Loucy (cell line): ENCODE data around the gene IRF2.

Experiments used
- H2AFZ ChIP-seq: fragments of 200-600 bp; sonication (generic); 2 replicates; pipeline ENCODE4 v1.6.0; 2016; ENCODE audit warnings: antibody characterized with exemption, mild to moderate bottlenecking, low read length, moderate library complexity
- H3F3A ChIP-seq: fragments of 200-600 bp; 2 replicates; pipeline ENCODE4 v1.6.0; 2016; ENCODE audit warnings: antibody characterized with exemption, low read depth, mild to moderate bottlenecking
- H3K27me3 ChIP-seq: fragments of 200-600 bp; sonication (generic); 2 replicates; pipeline ENCODE4 v1.6.1; 2014; ENCODE audit warnings: low read length, mild to moderate bottlenecking; ENCODE audit not compliant: insufficient read depth, poor library complexity, severe bottlenecking
- H3K36me3 ChIP-seq: fragments of 200-600 bp; sonication (generic); 2 replicates; pipeline ENCODE4 v1.6.1; 2016; ENCODE audit warnings: low read length; ENCODE audit not compliant: insufficient read depth
- H3K4me1 ChIP-seq: fragments of 200-600 bp; sonication (generic); 2 replicates; pipeline ENCODE4 v1.5.1; 2014; ENCODE audit warnings: low read length, mild to moderate bottlenecking; ENCODE audit not compliant: insufficient read depth, poor library complexity, severe bottlenecking
- H3K4me2 ChIP-seq: fragments of 200-600 bp; sonication (generic); 2 replicates; pipeline ENCODE4 v1.6.0; 2014; ENCODE audit warnings: antibody characterized with exemption, low read length, low read depth, mild to moderate bottlenecking; ENCODE audit not compliant: poor library complexity, severe bottlenecking
- H3K4me3 ChIP-seq: fragments of 200-600 bp; sonication (generic); 2 replicates; pipeline ENCODE4 v1.5.1; 2014; ENCODE audit warnings: low read length, mild to moderate bottlenecking, mixed read lengths; ENCODE audit not compliant: poor library complexity, severe bottlenecking
- H3K79me2 ChIP-seq: fragments of 200-600 bp; sonication (generic); 2 replicates; pipeline ENCODE4 v1.6.1; 2014; ENCODE audit warnings: low read length; ENCODE audit not compliant: insufficient read depth
- H3K9ac ChIP-seq: fragments of 200-600 bp; sonication (generic); 2 replicates; pipeline ENCODE4 v1.6.0; 2014; ENCODE audit warnings: mild to moderate bottlenecking, low read depth, low read length, moderate library complexity; ENCODE audit not compliant: poor library complexity, severe bottlenecking
- H3K9me2 ChIP-seq: fragments of 200-600 bp; sonication (generic); replicated peaks from 2 replicates; pipeline ENCODE4 v1.6.1; 2016; ENCODE audit warnings: low read depth, low read length, mixed read lengths
- H3K9me3 ChIP-seq: fragments of 200-600 bp; sonication (generic); 2 replicates; pipeline ENCODE4 v1.6.1; 2014; ENCODE audit warnings: mild to moderate bottlenecking, antibody characterized with exemption, low read length, low read depth; ENCODE audit not compliant: insufficient read depth
- H4K20me1 ChIP-seq: fragments of 200-600 bp; sonication (generic); 2 replicates; pipeline ENCODE4 v1.6.0; 2014; ENCODE audit warnings: antibody characterized with exemption, low read length, mild to moderate bottlenecking; ENCODE audit not compliant: insufficient read depth, poor library complexity, severe bottlenecking
- EZH2phosphoT487 ChIP-seq: fragments of 200-600 bp; IDR thresholded peaks from 2 replicates; pipeline ENCODE4 v1.6.1; 2018; ENCODE audit warnings: antibody characterized with exemption, mild to moderate bottlenecking, moderate library complexity, borderline replicate concordance
- TF ChIP-seq, protein P1 (sequence below): fragments of 200-600 bp; sonication (generic); conservative IDR thresholded peaks from 2 replicates; pipeline ENCODE4 v1.5.1; 2014; ENCODE audit warnings: mild to moderate bottlenecking, antibody characterized with exemption, low read length

The IRF2 gene

DNA sequence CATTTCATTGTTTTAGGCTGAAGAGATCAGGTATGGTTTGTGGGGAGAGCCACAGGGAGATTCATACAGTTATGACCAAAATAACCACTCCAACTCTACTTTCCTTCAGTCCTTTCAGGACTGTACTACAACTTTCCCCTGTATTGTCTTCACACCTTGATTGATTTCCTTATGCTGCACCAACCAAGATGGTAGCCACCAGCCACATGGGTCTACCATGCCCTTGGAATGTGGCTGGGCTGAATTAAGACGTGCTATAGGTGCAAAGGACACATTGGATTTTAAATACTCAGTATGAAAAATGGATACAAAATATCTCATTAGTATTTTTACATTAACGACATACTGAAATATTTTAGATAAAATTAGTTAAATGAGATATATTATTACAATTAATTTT, 11.2 kb downstream of the IRF2 start:
- Histone ChIP-seq H2AFZ (no peak overlapping the region), H3K27me3 (no peaks in the 10 kb centered on the region), H3K4me2 (no peak overlapping the region), H4K20me1 (peaks cover 14% of the 10 kb centered on the region), H3K9me3 (no peaks in the 10 kb centered on the region), H3K4me1 (peaks cover 25% of the 10 kb centered on the region), H3K79me2 (peaks cover 88% of the 10 kb centered on the region), H3K4me3 (no peak overlapping the region), H3F3A (no peaks in the 10 kb centered on the region), H3K9me2 (no peaks in the 10 kb centered on the region), H3K9ac (no peak overlapping the region), H3K36me3 (no peaks in the 10 kb centered on the region)
- TF ChIP-seq, protein P1, sequence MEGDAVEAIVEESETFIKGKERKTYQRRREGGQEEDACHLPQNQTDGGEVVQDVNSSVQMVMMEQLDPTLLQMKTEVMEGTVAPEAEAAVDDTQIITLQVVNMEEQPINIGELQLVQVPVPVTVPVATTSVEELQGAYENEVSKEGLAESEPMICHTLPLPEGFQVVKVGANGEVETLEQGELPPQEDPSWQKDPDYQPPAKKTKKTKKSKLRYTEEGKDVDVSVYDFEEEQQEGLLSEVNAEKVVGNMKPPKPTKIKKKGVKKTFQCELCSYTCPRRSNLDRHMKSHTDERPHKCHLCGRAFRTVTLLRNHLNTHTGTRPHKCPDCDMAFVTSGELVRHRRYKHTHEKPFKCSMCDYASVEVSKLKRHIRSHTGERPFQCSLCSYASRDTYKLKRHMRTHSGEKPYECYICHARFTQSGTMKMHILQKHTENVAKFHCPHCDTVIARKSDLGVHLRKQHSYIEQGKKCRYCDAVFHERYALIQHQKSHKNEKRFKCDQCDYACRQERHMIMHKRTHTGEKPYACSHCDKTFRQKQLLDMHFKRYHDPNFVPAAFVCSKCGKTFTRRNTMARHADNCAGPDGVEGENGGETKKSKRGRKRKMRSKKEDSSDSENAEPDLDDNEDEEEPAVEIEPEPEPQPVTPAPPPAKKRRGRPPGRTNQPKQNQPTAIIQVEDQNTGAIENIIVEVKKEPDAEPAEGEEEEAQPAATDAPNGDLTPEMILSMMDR: no peak
- TF ChIP-seq EZH2phosphoT487: no peak

GRCh38 chr4:184462724-184463123, 11.6 kb downstream of the IRF2 start:
- Histone ChIP-seq H3K27me3 (no peaks in the 10 kb centered on the region), H3K9me2 (no peaks in the 10 kb centered on the region), H3F3A (no peaks in the 10 kb centered on the region), H3K9ac (no peak overlapping the region), H2AFZ (no peak overlapping the region), H3K4me2 (no peak overlapping the region), H4K20me1 (peaks cover 14% of the 10 kb centered on the region), H3K36me3 (no peaks in the 10 kb centered on the region), H3K79me2 (peaks cover 88% of the 10 kb centered on the region), H3K9me3 (no peaks in the 10 kb centered on the region), H3K4me3 (no peak overlapping the region), H3K4me1 (peaks cover 26% of the 10 kb centered on the region)
- no peak for TF ChIP-seq EZH2phosphoT487
- TF ChIP-seq, protein P1: no peak

DNA sequence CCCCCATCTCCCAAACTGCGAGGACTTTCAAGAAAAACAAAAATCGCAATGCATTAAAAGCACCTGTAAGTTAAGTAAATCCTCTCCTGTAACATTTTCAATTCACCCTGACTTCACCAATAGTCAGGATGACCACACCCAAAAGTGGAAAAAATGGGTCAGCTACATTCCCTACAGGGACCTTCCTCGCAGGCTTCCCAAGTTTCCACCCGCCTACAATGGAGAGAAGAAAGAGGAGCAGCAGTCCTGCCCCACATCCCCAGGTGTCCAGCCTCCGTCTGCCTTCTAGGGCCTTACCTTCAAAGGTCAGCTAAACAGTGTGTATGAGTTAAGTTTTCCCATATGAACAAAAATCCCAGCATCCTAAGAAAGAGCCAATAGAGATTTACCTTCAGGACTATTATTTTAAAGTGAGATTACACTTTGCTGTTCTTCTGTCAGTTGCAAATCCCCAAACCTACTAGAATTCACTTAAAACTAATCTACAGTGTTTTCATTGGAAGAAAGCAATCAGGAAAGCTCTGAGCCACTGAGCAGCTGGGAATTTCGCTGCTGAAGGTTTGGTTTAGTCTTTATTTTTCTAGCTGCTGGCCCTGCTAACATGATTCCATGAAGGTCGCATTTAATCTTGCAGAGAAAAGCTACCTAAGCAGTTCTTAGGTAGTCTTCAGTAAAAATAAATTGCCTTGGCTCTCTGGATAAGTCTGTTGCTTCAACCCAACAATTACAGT, 12.5 kb downstream of the IRF2 start:
- H3K9me2 ChIP-seq: no peaks in the 10 kb centered on the region
- H3K4me1 ChIP-seq: peaks cover 25% of the 10 kb centered on the region
- H3K36me3 ChIP-seq: no peaks in the 10 kb centered on the region
- TF ChIP-seq EZH2phosphoT487: no peak
- TF ChIP-seq, protein P1: no peak
- H3K79me2 ChIP-seq: peaks cover 88% of the 10 kb centered on the region
- H3K27me3 ChIP-seq: no peaks in the 10 kb centered on the region
- peaks cover 12% of the 10 kb centered on the region for H4K20me1 ChIP-seq
- no peak overlapping the region for H3K9ac ChIP-seq
- H3K4me2 ChIP-seq: no peak overlapping the region
- H3K4me3 ChIP-seq: no peak overlapping the region
- H3F3A ChIP-seq: no peaks in the 10 kb centered on the region
- no peak overlapping the region for H2AFZ ChIP-seq
- H3K9me3 ChIP-seq: no peaks in the 10 kb centered on the region
